H9 (cell line): ENCODE results near the gene C5orf58. TPM values are rescaled to one million over a fixed set of nuclear protein-coding genes. Genes with fewer than 3 reads are reported as not detected.

Experiments
- DNase-seq: peaks from one replicate; pipeline ENCODE4 v3.0.0-alpha.2; 2017
- H2AFZ ChIP-seq: one replicate; pipeline ENCODE4 v1.6.1; 2013; ENCODE audit warnings: mild to moderate bottlenecking, low read length, control low read depth, moderate library complexity
- H2AK5ac ChIP-seq: 2 replicates; pipeline ENCODE4 v1.6.1; 2013; ENCODE audit warnings: low read length, control low read depth, mixed read lengths; ENCODE audit not compliant: insufficient read length
- H2BK120ac ChIP-seq: one replicate; pipeline ENCODE4 v1.6.1; 2013; ENCODE audit warnings: low read depth, mild to moderate bottlenecking, low read length, control low read depth, inconsistent platforms; ENCODE audit not compliant: poor library complexity, severe bottlenecking
- H2BK12ac ChIP-seq: 2 replicates; pipeline ENCODE4 v1.6.1; 2013; ENCODE audit warnings: low read length, control low read depth, mixed read lengths, low read depth; ENCODE audit not compliant: insufficient read length
- H2BK15ac ChIP-seq: 2 replicates; pipeline ENCODE4 v1.6.1; 2013; ENCODE audit warnings: low read depth, low read length, control low read depth
- H2BK20ac ChIP-seq: one replicate; pipeline ENCODE4 v1.6.1; 2013; ENCODE audit warnings: low read depth, mild to moderate bottlenecking, low read length, control low read depth, inconsistent platforms; ENCODE audit not compliant: poor library complexity, severe bottlenecking
- H2BK5ac ChIP-seq: 2 replicates; pipeline ENCODE4 v1.6.1; 2013; ENCODE audit warnings: low read length, control low read depth, mixed read lengths; ENCODE audit not compliant: insufficient read length
- H3K14ac ChIP-seq: 2 replicates; pipeline ENCODE4 v1.6.1; 2013; ENCODE audit warnings: low read length, control low read depth; ENCODE audit not compliant: insufficient read depth
- H3K18ac ChIP-seq: 2 replicates; pipeline ENCODE4 v1.6.1; 2013; ENCODE audit warnings: low read depth, mild to moderate bottlenecking, mixed read lengths, low read length, control low read depth; ENCODE audit not compliant: insufficient read length
- H3K23ac ChIP-seq: 2 replicates; pipeline ENCODE4 v1.6.1; 2013; ENCODE audit warnings: low read length, control low read depth, mixed read lengths, low read depth; ENCODE audit not compliant: insufficient read length
- H3K23me2 ChIP-seq: 2 replicates; pipeline ENCODE4 v1.6.1; 2013; ENCODE audit warnings: low read depth, mild to moderate bottlenecking, mixed read lengths, low read length, control low read depth; ENCODE audit not compliant: insufficient read length, poor library complexity, severe bottlenecking
- H3K27ac ChIP-seq: 2 replicates; pipeline ENCODE4 v1.5.1; 2013; ENCODE audit warnings: low read length, control low read depth, mixed read lengths, low read depth; ENCODE audit not compliant: insufficient read length
- H3K27me3 ChIP-seq: 2 replicates; pipeline ENCODE4 v1.6.1; 2013; ENCODE audit warnings: low read length, control low read depth, inconsistent platforms; ENCODE audit not compliant: insufficient read depth
- H3K4ac ChIP-seq: 2 replicates; pipeline ENCODE4 v1.6.1; 2013; ENCODE audit warnings: low read depth, mild to moderate bottlenecking, control low read depth, inconsistent platforms, low read length, moderate library complexity
- H3K4me1 ChIP-seq: 2 replicates; pipeline ENCODE4 v1.6.1; 2013; ENCODE audit warnings: low read length, control low read depth, inconsistent platforms; ENCODE audit not compliant: insufficient read depth
- H3K4me2 ChIP-seq: 2 replicates; pipeline ENCODE4 v1.6.1; 2013; ENCODE audit warnings: low read length, control low read depth, mixed read lengths; ENCODE audit not compliant: insufficient read length, insufficient read depth
- H3K56ac ChIP-seq: 2 replicates; pipeline ENCODE4 v1.6.1; 2013; ENCODE audit warnings: low read depth, mild to moderate bottlenecking, mixed read lengths, low read length, control low read depth; ENCODE audit not compliant: insufficient read length
- H3K79me1 ChIP-seq: 2 replicates; pipeline ENCODE4 v1.6.1; 2013; ENCODE audit warnings: low read depth, mild to moderate bottlenecking, moderate library complexity, low read length, control low read depth, inconsistent platforms; ENCODE audit not compliant: insufficient read depth, poor library complexity, severe bottlenecking
- H3K79me2 ChIP-seq: 2 replicates; pipeline ENCODE4 v1.6.1; 2013; ENCODE audit warnings: low read length, control low read depth, inconsistent platforms; ENCODE audit not compliant: insufficient read depth
- H3K9ac ChIP-seq: 2 replicates; pipeline ENCODE4 v1.6.1; 2013; ENCODE audit warnings: low read length, control low read depth, mixed read lengths; ENCODE audit not compliant: insufficient read length; ENCODE audit errors: extremely low read depth
- H3K9me3 ChIP-seq: one replicate; pipeline ENCODE4 v1.6.1; 2013; ENCODE audit warnings: low read depth, low read length, inconsistent platforms; ENCODE audit not compliant: control insufficient read depth
- H3T11ph ChIP-seq: one replicate; pipeline ENCODE4 v1.6.1; 2013; ENCODE audit warnings: mild to moderate bottlenecking, low read length, control low read depth, inconsistent platforms
- H4K20me1 ChIP-seq: one replicate; pipeline ENCODE4 v1.6.1; 2013; ENCODE audit not compliant: control insufficient read depth, insufficient read length, insufficient read depth
- H4K5ac ChIP-seq: 2 replicates; pipeline ENCODE4 v1.6.1; 2013; ENCODE audit warnings: low read depth, mild to moderate bottlenecking, mixed read lengths, low read length, control low read depth; ENCODE audit not compliant: insufficient read length
- H4K8ac ChIP-seq: replicated peaks from 2 replicates; pipeline ENCODE4 v1.6.1; 2013; ENCODE audit warnings: low read length, control low read depth, mixed read lengths, low read depth; ENCODE audit not compliant: insufficient read length
- H4K91ac ChIP-seq: 2 replicates; pipeline ENCODE4 v1.6.1; 2013; ENCODE audit warnings: low read depth, mild to moderate bottlenecking, moderate library complexity, mixed read lengths, low read length, control low read depth; ENCODE audit not compliant: insufficient read length
- H3K27ac Mint-ChIP-seq, 3 experiments: 2 replicates in 2 of 3; 3 replicates in 1 of 3; pipeline ENCODE4 v1.8.0; 2020 to 2021; ENCODE audit warnings: mixed read lengths in 3 of 3, mild to moderate bottlenecking in 1 of 3, moderate library complexity in 1 of 3
- H3K27me3 Mint-ChIP-seq: 2 replicates; pipeline ENCODE4 v1.8.0; 2021; ENCODE audit warnings: low read depth, mild to moderate bottlenecking, moderate library complexity, mixed read lengths
- H3K36me3 Mint-ChIP-seq, 3 experiments: 2 replicates in 2 of 3; 3 replicates in 1 of 3; pipeline ENCODE4 v1.8.0; 2020 to 2021; ENCODE audit warnings: low read depth in 3 of 3, mixed read lengths in 3 of 3; ENCODE audit not compliant: insufficient read depth in 1 of 3
- H3K4me1 Mint-ChIP-seq, 2 experiments: 2 replicates each; pipeline ENCODE4 v1.8.0; 2020; ENCODE audit warnings: mixed read lengths in 2 of 2
- H3K4me3 Mint-ChIP-seq, 2 experiments: 2 replicates in 1 of 2; 3 replicates in 1 of 2; pipeline ENCODE4 v1.8.0; 2020 to 2021; ENCODE audit warnings: mild to moderate bottlenecking in 2 of 2, mixed read lengths in 2 of 2, moderate library complexity in 1 of 2
- H3K9me3 Mint-ChIP-seq, 2 experiments: 2 replicates in 1 of 2; 3 replicates in 1 of 2; pipeline ENCODE4 v1.8.0; 2020; ENCODE audit warnings: mild to moderate bottlenecking in 2 of 2, mixed read lengths in 2 of 2, moderate library complexity in 1 of 2
- CTCF ChIP-seq: fragments of 200-600 bp; sonication (generic); conservative IDR thresholded peaks from 3 replicates; pipeline ENCODE4 v1.8.0; 2021; ENCODE audit warnings: antibody characterized with exemption, mild to moderate bottlenecking
- WGBS: extraction: QIAGEN DNeasy Blood & Tissue Kit; methylation state at CpG from one replicate; pipeline ENCODE4 v1.1.7; 2013; ENCODE audit warnings: missing lambda C conversion rate, low lambda C conversion rate, mixed read lengths; ENCODE audit not compliant: insufficient read length; ENCODE audit errors: extremely low coverage; 5-methylcytosine and 5-hydroxymethylcytosine counted together
- total RNA-seq: library from RNA; stranded (reverse); gene quantifications from 2 replicates; pipeline ENCODE4 v1.2.1, GENCODE V29; 2021

The C5orf58 gene
- total RNA-seq, 1 experiment from 2014 or later: 0.90 TPM

- no peak overlapping the region for H2BK15ac ChIP-seq
- no peak overlapping the region for H3K9ac ChIP-seq
- Mint-ChIP-seq H3K36me3 (no peaks in the 10 kb centered on the region), H3K9me3 (no peaks in the 10 kb centered on the region; a peak in 1 of 5 replicates), H3K4me3 (no peak overlapping the region), H3K27me3 (peaks cover 3% of the 10 kb centered on the region; the same call in 1 of the 2 replicates), H3K27ac (no peak overlapping the region; a peak in 1 of 7 replicates), H3K4me1 (peaks cover 34 to 37% of the 10 kb centered on the region in 2 experiments)
- no peaks in the 10 kb centered on the region for H3K79me1 ChIP-seq
- no peak overlapping the region for H4K8ac ChIP-seq
- no peak overlapping the region for H3K4me2 ChIP-seq
- TF ChIP-seq CTCF: peak; percentile 41; the same call in 2 of the 3 replicates
- H3K14ac ChIP-seq: no peak overlapping the region
- H3K56ac ChIP-seq: no peak overlapping the region
- H3T11ph ChIP-seq: no peak overlapping the region
- H3K4ac ChIP-seq: no peak overlapping the region
- no peak overlapping the region for H2BK12ac ChIP-seq
- no peaks in the 10 kb centered on the region for H3K9me3 ChIP-seq
- H3K18ac ChIP-seq: no peak overlapping the region
- no peak overlapping the region for H3K27ac ChIP-seq
- DNase-seq: no peak
- H2BK20ac ChIP-seq: no peak overlapping the region
- no peaks in the 10 kb centered on the region; the same call in 1 of the 2 replicates for H3K4me1 ChIP-seq
- no peak overlapping the region for H4K91ac ChIP-seq
- no peaks in the 10 kb centered on the region for H3K79me2 ChIP-seq
- no peak overlapping the region for H4K5ac ChIP-seq
- no CpG with 5 or more reads among the region's 6 CpGs for WGBS
- no peaks in the 10 kb centered on the region for H4K20me1 ChIP-seq
- no peak overlapping the region for H2BK120ac ChIP-seq
- no peak overlapping the region for H2BK5ac ChIP-seq
- 0 out of 2 replicates have a peak, but pooled peaks cover 2% of the 10 kb centered on the region for H3K27me3 ChIP-seq
- H2AFZ ChIP-seq: no peak overlapping the region
- H3K23me2 ChIP-seq: no peaks in the 10 kb centered on the region
- no peak overlapping the region for H2AK5ac ChIP-seq
- no peak overlapping the region for H3K23ac ChIP-seq
Measured at GRCh38 chr5:170221327-170221741, 11.5 kb upstream of the C5orf58 start.
